Activated T-helper 9 cell treated with anti-CD3 and anti-CD28 coated beads, Interleukin-2, amount 50 U/mL, for 16 hours (primary cell): ENCODE measurements around the gene TMEM120A.

ENCODE experiments used
- DNase-seq: peaks from one replicate; pipeline ENCODE4 v3.0.0-alpha.2; 2020; ENCODE audit warnings: low read depth

The TMEM120A gene

GRCh38 chr7:75995052-75995471 lies 667 bp upstream of the TMEM120A start:
- no peak for DNase-seq

- DNase-seq = no peak
Measured at GRCh38 chr7:75993689-75994387, 557 bp downstream of the TMEM120A start.

DNA sequence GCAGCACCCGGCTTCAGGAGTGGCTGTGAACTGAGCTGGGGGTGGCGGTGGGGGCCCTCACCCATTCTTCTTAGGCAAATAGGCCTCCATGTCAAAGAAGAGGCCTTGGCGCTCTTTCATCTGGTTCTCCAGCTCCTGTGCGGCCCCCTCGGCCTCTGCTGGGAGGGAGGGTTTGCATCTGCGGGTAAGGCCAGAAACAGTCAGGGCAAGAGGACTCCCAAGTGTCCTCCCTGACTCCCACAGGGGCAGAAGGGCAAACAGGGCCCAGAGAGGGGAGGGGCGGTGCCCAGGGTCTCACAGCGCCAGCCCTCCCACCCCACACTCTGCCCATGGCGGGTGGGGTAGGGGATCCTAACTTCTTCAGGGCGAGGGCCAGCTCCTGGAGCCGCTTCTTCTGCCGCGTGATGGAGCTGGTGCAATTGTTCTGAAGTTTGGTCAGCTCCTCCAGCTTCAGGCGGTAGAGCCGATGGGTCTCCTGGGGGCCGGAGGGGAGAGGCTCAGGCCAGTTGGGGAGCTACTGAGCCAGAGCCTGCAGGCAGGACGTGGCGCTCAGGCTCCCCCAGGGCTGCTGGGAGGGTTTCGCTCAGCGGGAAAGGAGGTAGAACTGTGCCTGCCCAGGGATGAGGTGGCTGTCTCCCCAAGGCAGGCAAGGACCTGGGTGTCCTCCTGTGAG lies 2.2 kb downstream of the TMEM120A start:
- no peak for DNase-seq

DNA sequence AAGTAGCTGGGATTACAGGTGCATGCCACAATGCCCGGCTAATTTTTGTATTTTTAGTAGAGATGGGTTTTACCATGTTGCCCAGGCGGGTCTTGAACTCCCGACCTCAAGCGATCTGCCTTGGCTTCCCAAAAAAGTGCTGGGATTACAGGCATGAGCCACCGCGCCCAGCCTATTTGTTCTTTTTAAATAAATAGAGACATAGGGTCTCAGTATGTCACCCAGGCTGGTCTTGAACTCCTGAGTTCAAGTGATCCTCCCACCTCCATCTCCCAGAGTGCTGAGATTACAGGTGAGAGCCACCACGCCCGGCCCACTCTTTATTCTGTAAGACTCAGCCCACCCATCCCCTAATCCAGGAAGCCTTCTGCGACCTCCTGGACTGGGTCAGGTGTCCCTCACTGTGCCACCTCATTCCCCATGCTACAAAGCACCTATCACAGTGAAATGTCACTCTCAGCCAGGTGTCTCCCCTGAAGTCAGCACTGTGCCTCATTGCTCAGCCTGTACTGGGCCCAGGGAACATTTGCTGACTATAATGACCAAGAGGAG lies 2.8 kb downstream of the TMEM120A start:
- no peak for DNase-seq

GRCh38 chr7:75989500-75990388 lies 4.7 kb downstream of the TMEM120A start:
- no peak for DNase-seq

GRCh38 chr7:75988568-75989499 lies 5.6 kb downstream of the TMEM120A start:
- DNase-seq = no peak

DNA sequence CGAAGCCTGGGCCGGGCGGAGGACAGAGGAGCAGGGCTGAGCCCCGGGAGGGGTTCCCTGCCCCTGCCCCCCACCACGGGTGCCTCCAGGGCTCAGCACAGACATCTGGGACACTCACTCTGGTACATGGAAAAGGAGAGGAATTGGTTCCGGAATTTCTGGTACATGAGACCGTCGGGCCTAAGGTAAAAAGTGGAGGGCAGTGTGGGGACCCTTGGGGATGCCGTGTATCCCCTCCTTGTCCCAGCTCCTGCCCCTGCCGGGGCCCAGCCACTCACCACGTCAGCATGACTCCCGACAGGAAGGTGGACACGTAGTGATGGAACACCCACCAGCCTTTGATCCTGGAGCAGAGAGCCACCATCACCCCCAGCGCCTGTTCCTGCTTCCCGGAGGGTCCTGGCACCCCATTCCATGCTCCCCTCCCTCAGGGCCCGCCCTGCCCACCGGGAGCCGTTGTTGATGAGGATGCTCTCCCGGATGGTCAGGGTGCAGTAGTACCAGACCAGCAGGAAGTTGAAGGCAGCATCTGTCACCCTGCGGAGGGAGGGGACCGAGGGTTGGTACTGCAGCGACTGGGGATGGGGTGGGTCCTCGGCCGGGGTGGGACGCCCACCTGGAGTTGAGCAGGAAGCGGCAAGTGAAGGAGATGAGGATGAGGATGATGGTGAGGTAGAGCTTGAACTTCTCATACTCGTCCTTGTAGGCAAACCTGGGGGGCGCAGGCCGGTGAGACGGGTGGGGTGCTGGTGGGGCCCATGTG lies 6.4 kb downstream of the TMEM120A start:
- DNase-seq = no peak

GRCh38 chr7:75987026-75987804 lies 7.2 kb downstream of the TMEM120A start:
- DNase-seq = no peak

DNA sequence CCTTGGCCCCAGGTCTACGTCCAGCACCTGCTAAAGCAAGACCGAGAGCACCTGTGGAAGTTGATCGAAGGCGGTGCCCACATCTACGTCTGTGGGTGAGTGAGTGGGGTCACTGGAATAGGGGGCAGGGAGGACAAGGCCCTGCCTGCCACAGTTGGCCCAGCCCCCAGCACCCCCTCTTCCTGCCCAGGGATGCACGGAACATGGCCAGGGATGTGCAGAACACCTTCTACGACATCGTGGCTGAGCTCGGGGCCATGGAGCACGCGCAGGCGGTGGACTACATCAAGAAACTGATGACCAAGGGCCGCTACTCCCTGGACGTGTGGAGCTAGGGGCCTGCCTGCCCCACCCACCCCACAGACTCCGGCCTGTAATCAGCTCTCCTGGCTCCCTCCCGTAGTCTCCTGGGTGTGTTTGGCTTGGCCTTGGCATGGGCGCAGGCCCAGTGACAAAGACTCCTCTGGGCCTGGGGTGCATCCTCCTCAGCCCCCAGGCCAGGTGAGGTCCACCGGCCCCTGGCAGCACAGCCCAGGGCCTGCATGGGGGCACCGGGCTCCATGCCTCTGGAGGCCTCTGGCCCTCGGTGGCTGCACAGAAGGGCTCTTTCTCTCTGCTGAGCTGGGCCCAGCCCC lies 8.1 kb downstream of the TMEM120A start:
- DNase-seq = no peak

DNA sequence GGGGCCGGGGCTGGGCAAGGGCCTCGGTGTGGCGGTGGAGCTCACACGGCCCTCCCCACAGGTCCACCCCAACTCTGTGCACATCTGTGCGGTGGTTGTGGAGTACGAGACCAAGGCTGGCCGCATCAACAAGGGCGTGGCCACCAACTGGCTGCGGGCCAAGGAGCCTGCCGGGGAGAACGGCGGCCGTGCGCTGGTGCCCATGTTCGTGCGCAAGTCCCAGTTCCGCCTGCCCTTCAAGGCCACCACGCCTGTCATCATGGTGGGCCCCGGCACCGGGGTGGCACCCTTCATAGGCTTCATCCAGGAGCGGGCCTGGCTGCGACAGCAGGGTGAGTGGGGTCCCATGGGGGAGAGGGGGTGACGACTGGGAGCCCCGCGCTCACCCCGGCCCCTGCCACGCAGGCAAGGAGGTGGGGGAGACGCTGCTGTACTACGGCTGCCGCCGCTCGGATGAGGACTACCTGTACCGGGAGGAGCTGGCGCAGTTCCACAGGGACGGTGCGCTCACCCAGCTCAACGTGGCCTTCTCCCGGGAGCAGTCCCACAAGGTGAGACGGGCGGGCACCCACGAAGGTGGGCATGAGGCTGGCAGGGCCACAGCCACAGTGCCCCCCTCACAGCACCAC lies 8.8 kb downstream of the TMEM120A start:
- no peak for DNase-seq

GRCh38 chr7:75985009-75985517 lies 9.3 kb downstream of the TMEM120A start:
- no peak for DNase-seq

GRCh38 chr7:75984130-75985008 lies 10.0 kb downstream of the TMEM120A start:
- no peak for DNase-seq

DNA sequence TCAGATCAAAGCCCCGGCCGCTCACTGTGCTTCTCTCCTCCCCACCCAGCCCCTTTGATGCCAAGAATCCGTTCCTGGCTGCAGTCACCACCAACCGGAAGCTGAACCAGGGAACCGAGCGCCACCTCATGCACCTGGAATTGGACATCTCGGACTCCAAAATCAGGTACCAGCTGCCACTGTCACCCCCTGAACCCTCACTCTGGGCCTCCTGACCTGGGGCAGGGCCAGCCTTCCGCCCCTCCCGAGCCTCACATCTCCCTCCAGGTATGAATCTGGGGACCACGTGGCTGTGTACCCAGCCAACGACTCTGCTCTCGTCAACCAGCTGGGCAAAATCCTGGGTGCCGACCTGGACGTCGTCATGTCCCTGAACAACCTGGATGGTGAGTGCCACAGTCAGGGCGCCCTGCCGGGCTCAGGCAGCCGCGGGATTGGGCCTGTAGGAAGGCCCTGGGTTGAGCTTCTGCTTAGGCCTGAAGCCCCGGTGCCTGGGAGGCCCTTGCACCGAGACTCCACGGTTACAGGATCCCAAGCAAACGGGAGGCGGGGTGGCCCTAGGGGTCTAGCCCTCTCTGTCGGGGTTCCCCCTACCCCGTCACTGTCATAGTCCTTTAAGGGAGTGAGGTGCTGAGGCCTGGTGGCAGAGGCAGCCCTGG lies 10.8 kb downstream of the TMEM120A start:
- no peak for DNase-seq

- DNase-seq = no peak
Measured at GRCh38 chr7:75982306-75983064, 11.9 kb downstream of the TMEM120A start.

GRCh38 chr7:75981453-75982305 lies 12.7 kb downstream of the TMEM120A start:
- DNase-seq = no peak

GRCh38 chr7:75981203-75981452 lies 13.3 kb downstream of the TMEM120A start:
- no peak for DNase-seq
